RWPE2 (cell line): ENCODE results near the gene TTC1.

ENCODE experiments used
- ATAC-seq: fragments of 200-7000 bp; cut with Tn5 transposase; 3 replicates; pipeline ENCODE4 v1.9.1; 2021; ENCODE audit warnings: low read depth
- DNase-seq: peaks from one replicate; pipeline ENCODE4 v3.0.0-alpha.2; 2020; ENCODE audit warnings: low spot score
- H3K27ac ChIP-seq: fragments of 450-650 bp; 2 replicates; pipeline ENCODE4 v1.5.1; 2017; ENCODE audit warnings: mild to moderate bottlenecking; ENCODE audit not compliant: poor library complexity, severe bottlenecking
- H3K27me3 ChIP-seq: fragments of 250-450 bp; sonication (Bioruptor Pico); 2 replicates; pipeline ENCODE4 v1.5.1; 2021; ENCODE audit warnings: mild to moderate bottlenecking, moderate library complexity; ENCODE audit not compliant: insufficient read depth, poor library complexity, severe bottlenecking
- H3K36me3 ChIP-seq: fragments of 250-450 bp; sonication (Bioruptor Pico); 2 replicates; pipeline ENCODE4 v1.5.1; 2020; ENCODE audit warnings: low read depth, mild to moderate bottlenecking, moderate library complexity
- H3K4me1 ChIP-seq: fragments of 250-450 bp; sonication (Bioruptor Pico); 2 replicates; pipeline ENCODE4 v1.5.1; 2021; ENCODE audit warnings: mild to moderate bottlenecking, moderate library complexity; ENCODE audit not compliant: insufficient read depth, poor library complexity, severe bottlenecking
- H3K4me3 ChIP-seq: fragments of 250-450 bp; sonication (Bioruptor Pico); 2 replicates; pipeline ENCODE4 v1.5.1; 2021; ENCODE audit warnings: mild to moderate bottlenecking, moderate library complexity; ENCODE audit not compliant: severe bottlenecking
- H3K9me3 ChIP-seq: fragments of 250-450 bp; sonication (Bioruptor Pico); 2 replicates; pipeline ENCODE4 v1.5.1; 2021; ENCODE audit warnings: mild to moderate bottlenecking, moderate library complexity; ENCODE audit not compliant: severe bottlenecking
- TF ChIP-seq, protein P1 (sequence below): fragments of 450-650 bp; IDR thresholded peaks from one replicate; pipeline ENCODE4 v1.5.1; 2017; ENCODE audit warnings: mild to moderate bottlenecking, moderate library complexity; ENCODE audit not compliant: poor library complexity, severe bottlenecking

TTC1 gene

DNA sequence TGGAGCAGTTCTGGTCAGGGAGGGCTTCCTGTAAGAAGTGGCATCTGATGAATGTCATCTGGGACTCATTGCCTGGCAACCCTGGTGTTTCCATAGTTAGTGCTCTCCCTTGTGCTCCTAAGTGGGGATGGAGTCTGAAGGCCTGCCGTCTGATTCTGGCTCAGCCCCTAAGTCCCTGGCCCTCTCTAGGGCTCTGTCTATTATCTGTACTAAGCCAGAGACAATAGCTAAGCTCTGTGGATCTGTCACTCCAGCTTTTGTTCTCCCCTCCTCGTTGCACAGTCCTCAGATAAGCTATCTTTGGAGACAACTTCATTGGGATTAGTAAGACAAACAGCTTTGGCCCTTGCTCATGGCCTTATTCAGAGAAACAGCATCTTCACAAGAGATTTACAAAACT, 30.6 kb upstream of the TTC1 start:
- DNase-seq, result no peak
- TF ChIP-seq, protein P1, sequence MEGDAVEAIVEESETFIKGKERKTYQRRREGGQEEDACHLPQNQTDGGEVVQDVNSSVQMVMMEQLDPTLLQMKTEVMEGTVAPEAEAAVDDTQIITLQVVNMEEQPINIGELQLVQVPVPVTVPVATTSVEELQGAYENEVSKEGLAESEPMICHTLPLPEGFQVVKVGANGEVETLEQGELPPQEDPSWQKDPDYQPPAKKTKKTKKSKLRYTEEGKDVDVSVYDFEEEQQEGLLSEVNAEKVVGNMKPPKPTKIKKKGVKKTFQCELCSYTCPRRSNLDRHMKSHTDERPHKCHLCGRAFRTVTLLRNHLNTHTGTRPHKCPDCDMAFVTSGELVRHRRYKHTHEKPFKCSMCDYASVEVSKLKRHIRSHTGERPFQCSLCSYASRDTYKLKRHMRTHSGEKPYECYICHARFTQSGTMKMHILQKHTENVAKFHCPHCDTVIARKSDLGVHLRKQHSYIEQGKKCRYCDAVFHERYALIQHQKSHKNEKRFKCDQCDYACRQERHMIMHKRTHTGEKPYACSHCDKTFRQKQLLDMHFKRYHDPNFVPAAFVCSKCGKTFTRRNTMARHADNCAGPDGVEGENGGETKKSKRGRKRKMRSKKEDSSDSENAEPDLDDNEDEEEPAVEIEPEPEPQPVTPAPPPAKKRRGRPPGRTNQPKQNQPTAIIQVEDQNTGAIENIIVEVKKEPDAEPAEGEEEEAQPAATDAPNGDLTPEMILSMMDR, result no peak
- H3K4me1 ChIP-seq, result peaks cover 16% of the 10 kb centered on the region
- H3K27me3 ChIP-seq, result no peaks in the 10 kb centered on the region
- no peak overlapping the region for H3K4me3 ChIP-seq
- no peak for ATAC-seq
- H3K36me3 ChIP-seq, result no peaks in the 10 kb centered on the region
- no peaks in the 10 kb centered on the region for H3K9me3 ChIP-seq
- no peak overlapping the region for H3K27ac ChIP-seq

DNA sequence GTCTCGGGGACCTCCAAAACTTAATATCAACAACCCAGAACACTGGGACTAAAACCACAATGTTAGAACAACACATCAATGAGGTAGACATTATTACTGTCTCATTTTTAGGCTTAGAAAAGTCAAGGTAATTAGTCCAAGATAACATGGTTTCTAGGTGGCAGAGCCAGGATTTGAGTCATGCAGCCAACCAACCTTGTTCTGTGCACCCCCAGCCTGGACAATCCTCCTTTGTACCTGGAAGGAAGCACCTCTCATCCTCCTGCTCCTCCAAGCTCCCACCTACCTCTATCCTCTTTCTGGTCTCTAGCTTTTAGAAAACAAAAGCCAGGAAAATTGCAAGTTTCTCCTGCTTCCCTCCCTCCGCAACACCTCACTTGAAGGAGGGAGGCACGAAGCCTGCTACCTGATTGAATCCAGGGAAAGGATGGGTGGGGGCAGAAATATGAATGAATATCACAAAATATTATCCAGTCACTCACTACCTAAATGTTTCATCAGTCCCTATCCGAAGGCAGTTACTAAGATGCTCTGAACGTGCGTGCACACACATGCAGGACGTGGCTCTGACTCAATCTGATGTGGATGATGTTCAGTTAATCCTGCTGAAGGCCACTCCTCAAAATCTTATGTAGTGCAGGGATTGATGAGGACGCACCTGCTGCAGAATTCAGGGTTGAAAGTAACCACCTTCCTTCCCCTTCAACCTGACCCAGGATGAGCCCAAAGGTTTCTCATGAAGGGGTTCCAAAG, 26.3 kb upstream of the TTC1 start:
- peaks cover 16% of the 10 kb centered on the region for H3K4me1 ChIP-seq

DNA sequence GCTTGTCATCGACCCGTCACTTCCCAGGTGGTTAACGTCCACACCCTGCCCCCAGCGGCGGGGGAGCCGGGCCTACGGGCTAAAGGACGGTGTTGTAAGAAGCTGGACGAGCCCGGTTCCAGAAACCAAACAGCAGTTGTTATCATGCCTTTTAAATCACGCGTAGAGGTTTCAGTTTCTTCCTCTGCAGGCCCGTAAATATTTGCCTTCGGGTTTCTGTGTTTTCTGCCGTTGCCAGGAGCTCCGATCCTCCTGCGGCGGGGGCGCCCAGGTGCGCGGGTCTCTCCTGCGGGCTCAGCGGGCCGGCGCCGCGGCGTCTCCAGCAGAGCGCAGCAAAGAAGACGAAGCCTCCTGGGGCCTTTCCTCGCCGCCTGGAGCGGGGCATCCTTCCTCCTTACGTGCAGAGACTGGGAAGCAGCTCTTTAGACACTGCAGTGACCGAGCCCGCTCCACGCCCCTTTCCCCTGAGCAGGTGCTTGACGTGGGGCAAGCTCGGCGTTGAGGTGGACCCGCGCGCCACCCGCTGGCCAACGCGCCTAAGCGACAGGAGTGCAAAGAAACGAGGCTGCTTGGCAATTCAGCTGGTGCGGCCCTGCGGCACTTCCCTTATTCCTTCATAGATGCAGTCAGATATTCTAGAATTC, 21.8 kb upstream of the TTC1 start:
- Histone ChIP-seq H3K27me3 (no peaks in the 10 kb centered on the region), H3K27ac (no peak overlapping the region), H3K36me3 (no peaks in the 10 kb centered on the region), H3K9me3 (no peaks in the 10 kb centered on the region), H3K4me3 (peak overlapping the region; percentile 24), H3K4me1 (peaks cover 8% of the 10 kb centered on the region)
- TF ChIP-seq, protein P1, result peak; percentile 97
- peak; percentile 94 for ATAC-seq
- DNase-seq, result peak; percentile 91

More for the DNA sequence above, 26.3 kb upstream of the TTC1 start:
- H3K27ac ChIP-seq, result peak overlapping the region; percentile 27
- TF ChIP-seq, protein P1, result no peak
- no peak for DNase-seq
- no peaks in the 10 kb centered on the region for H3K9me3 ChIP-seq
- ATAC-seq, result peak; percentile 57
- no peaks in the 10 kb centered on the region for H3K36me3 ChIP-seq
- H3K4me3 ChIP-seq, result no peak overlapping the region
- H3K27me3 ChIP-seq, result no peaks in the 10 kb centered on the region

DNA sequence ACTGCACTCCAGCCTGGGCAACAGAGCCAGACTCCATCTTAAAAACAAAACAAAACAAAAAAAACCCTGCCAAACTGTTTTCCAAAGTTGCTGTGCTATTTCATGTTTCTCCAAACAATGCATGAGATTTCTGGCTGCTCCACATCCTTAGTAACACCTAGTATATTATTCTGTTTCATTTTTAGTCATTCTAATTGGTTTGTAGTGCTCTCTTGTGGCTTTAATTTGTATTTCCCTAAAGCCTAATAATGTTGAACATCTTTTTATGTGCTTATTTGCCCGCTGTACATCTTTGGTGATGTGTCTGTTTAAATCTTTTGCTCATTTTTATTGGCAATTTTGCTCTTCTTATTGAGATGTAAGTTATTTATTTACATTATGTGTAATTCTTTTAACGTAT, 18.4 kb upstream of the TTC1 start:
- Histone ChIP-seq H3K4me1 (no peaks in the 10 kb centered on the region), H3K9me3 (peaks cover 4% of the 10 kb centered on the region), H3K36me3 (no peaks in the 10 kb centered on the region), H3K27me3 (peaks cover 2% of the 10 kb centered on the region), H3K27ac (no peak overlapping the region), H3K4me3 (no peak overlapping the region)
- no peak for DNase-seq
- TF ChIP-seq, protein P1, result peak; percentile 46
- ATAC-seq, result no peak

DNA sequence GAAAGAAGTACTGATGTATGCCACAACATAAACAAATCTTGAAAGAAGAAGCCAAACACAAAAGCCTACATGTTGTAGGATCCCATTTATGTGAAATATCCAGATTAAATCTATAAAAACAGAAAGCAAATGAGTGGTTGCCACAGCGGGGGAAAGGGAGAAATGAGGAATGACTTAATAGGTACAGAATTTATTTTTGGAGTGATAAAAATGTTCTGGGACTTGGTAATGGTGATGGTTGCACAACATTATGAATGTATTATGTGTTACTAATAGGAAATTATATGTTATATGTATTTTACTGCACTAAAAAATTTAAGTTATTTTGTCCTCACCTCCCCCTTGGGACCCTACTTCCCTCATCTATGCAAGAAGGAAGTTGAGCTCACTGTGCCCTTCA, 16.4 kb upstream of the TTC1 start:
- no peak for ATAC-seq
- no peak overlapping the region for H3K27ac ChIP-seq
- TF ChIP-seq, protein P1, result no peak
- no peak overlapping the region for H3K4me3 ChIP-seq
- no peak for DNase-seq
- H3K9me3 ChIP-seq, result peaks cover 4% of the 10 kb centered on the region
- no peaks in the 10 kb centered on the region for H3K4me1 ChIP-seq
- H3K27me3 ChIP-seq, result peaks cover 2% of the 10 kb centered on the region
- H3K36me3 ChIP-seq, result no peaks in the 10 kb centered on the region
